Measurements from ENCODE around the gene E2F1. TPM values are rescaled to one million over a fixed set of nuclear protein-coding genes. Genes with fewer than 3 reads are reported as not detected.
"Not testable (repeated sequence)": the region's sequence is repeated elsewhere in the genome, so short reads cannot be mapped to it uniquely, and the experiment has no call there.

Gene E2F1
- total RNA-seq, 1 donor from 2014 or later = 3.9 TPM

DNA sequence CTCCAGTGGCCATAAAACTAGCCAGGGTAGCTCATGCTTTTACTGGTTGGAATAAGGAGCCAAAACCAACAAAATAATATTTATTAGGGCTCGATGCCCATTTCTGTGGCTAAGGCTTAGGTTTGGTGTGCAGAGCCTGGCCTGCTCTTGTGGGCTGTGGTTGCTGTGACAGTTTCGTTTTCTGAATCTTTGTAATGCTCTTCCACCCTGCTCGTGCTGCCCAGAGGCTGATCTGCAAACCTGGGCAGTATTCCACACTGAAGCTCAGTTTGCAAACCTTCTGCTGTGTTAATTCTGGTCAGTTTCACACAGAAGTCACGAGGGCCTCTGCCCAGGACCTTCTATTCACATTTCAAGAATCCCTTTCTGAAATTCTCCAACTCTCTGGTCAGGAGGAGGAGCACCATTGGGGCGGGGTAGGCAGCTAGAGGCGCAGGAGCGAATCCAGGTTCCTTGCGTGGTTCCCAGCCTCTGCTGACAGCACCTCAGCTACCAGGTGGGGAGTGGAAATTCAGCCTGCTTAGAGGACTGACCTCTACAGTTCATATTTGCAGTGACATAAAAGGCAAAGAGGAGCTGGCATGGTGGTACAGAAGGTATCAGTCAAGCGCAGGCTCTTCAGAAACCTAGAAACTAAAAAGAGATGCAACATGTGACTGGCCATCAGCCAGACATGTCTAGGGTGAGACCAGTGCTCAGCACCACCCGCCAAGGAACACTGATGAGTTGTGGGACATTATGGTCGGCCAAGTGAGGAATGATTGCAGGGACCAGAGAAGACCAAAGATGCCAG lies 38.4 kb downstream of the E2F1 start:
- DNase-seq = no peak
- intact Hi-C loops (cut with DNase I) = no loop called here
- ATAC-seq = peak; percentile 44 to 61

DNA sequence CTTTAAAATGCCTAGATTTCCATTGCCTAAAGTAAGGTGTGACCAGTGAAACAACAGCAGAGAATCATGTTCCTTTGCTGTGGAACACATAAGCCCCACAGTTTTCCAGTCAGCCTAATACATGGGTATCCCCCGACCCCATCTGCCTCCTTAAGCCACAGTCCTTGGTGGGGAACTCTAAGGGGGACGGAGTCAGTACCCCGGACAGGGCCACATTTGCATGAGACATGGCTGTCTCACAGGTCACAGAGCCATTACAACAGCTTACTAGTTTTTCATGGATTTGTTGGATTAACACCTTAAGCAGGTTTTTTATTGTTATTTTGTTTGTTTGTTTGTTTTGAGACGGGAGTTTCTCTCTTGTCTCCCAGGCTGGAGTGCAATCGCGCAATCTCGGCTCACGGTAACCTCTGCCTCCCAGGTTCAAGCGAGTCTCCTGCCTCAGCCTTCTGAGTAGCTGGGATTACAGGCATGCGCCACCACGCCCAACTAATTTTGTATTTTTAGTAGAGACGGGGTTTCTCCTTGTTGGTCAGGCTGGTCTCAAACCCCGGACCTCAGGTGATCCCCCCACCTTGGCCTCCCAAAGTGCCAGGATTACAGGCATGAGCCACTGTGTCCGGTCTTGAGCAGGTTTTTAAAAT lies 39.1 kb downstream of the E2F1 start:
- Histone ChIP-seq H3K36me3 (peaks cover 38% of the 10 kb centered on the region), H3K4me1 (peaks cover 28% of the 10 kb centered on the region), H3K27ac (peak overlapping the region; percentile 3)
- H3K27me3 ChIP-seq (ENCODE audit: low read depth); H3K4me3 ChIP-seq; H3K9me3 ChIP-seq; ATAC-seq; intact Hi-C loops (cut with DNase I); DNase-seq: not testable (repeated sequence)

More for the DNA sequence above, 38.4 kb downstream of the E2F1 start:
- Histone ChIP-seq H3K9me3 (no peaks in the 10 kb centered on the region), H3K36me3 (peaks cover 32% of the 10 kb centered on the region), H3K4me3 (no peak overlapping the region), H3K27ac (peak overlapping the region; percentile 3), H3K4me1 (peaks cover 28% of the 10 kb centered on the region), H3K27me3 (ENCODE audit: low read depth) (no peaks in the 10 kb centered on the region)
- no peak for TF ChIP-seq CTCF (IDR thresholded peaks at IDR 0.05)

DNA sequence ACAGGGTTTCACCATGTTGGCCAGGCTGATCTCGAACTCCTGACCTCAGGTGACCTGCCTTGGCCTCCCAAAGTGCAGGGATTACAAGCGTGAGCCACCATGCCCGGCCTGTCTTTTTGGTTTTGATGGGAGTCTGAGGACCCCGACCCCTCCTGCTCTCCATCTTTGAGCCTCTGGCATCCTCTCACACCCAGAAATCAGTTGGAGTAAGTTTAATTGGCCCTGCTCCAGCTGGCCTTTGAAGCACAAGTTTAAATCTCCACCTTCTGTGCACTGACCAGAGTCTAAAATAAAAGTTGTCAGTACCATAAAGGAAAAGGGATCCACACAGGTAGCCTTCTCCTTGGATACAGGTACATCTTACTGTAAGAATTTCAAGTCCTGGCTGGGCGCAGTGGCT lies 40.0 kb downstream of the E2F1 start:
- H3K27ac ChIP-seq = no peak overlapping the region
- H3K4me1 ChIP-seq = peaks cover 28% of the 10 kb centered on the region
- DNase-seq = no peak
- no peak for ATAC-seq
- no peak for TF ChIP-seq CTCF (IDR thresholded peaks at IDR 0.05)
- no peak overlapping the region for H3K4me3 ChIP-seq
- no peaks in the 10 kb centered on the region for H3K9me3 ChIP-seq
- intact Hi-C loops (cut with DNase I) = no loop called here
- H3K27me3 ChIP-seq (ENCODE audit: low read depth) = no peaks in the 10 kb centered on the region
- H3K36me3 ChIP-seq = peaks cover 44% of the 10 kb centered on the region

DNA sequence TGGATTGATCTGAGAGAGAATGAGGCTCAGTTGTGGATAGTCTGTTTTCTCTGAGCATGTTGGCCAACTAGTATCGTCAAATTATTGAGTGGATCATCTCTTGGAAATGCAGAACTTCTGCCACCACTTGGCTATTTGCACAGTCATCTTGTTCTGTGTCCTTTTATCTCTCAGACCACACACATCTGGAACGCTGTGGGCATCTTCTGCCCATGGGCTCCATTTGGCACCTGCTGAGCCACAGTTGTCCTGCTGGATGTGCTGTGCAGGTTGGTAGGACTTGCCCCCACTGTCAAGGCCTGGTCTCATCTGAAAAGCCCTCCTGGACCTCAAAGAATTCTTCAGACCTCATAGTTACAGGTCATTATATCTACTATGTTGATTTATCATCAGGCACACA lies 40.8 kb downstream of the E2F1 start:
- H3K4me1 ChIP-seq = peaks cover 28% of the 10 kb centered on the region
- intact Hi-C loops (cut with DNase I) = no loop called here

GRCh38 chr20:33645072-33645358 lies 41.2 kb downstream of the E2F1 start:
- no peak for ATAC-seq
- Histone ChIP-seq H3K36me3 (peaks cover 55% of the 10 kb centered on the region), H3K9me3 (no peaks in the 10 kb centered on the region), H3K27ac (no peak overlapping the region), H3K27me3 (ENCODE audit: low read depth) (no peaks in the 10 kb centered on the region), H3K4me3 (no peak overlapping the region), H3K4me1 (peaks cover 28% of the 10 kb centered on the region)
- DNase-seq = no peak
- no peak for TF ChIP-seq CTCF (IDR thresholded peaks at IDR 0.05)
- intact Hi-C loops (cut with DNase I) = no loop called here

More for the DNA sequence above, 40.8 kb downstream of the E2F1 start:
- Histone ChIP-seq H3K4me3 (no peak overlapping the region), H3K27ac (no peak overlapping the region), H3K36me3 (peaks cover 52% of the 10 kb centered on the region), H3K27me3 (ENCODE audit: low read depth) (no peaks in the 10 kb centered on the region), H3K9me3 (no peaks in the 10 kb centered on the region)
- no peak for TF ChIP-seq CTCF (IDR thresholded peaks at IDR 0.05)
- ATAC-seq = no peak
- DNase-seq = no peak

Measured in lower lobe of right lung (tissue), 2 donors.